Left lung (tissue), 10 donors: ENCODE results near the gene ETV3L. TPM values are rescaled to one million over a fixed set of nuclear protein-coding genes. Genes with fewer than 3 reads are reported as not detected.

Experiments
- ATAC-seq: fragments of 200-7000 bp; cut with Tn5 transposase; one replicate; pipeline ENCODE4 v1.9.1; 2020; ENCODE audit warnings: moderate library complexity
- DNase-seq, 4 donors: peaks; one replicate each; pipeline ENCODE4 v3.0.0-alpha.2; 2013 to 2020
- H3K27ac ChIP-seq, 2 donors: fragments of 200-600 bp; sonication (generic) in 1 of 2; one replicate each; pipeline versions ENCODE4 v1.5.0 to v1.8.0; 2020 to 2021
- H3K27me3 ChIP-seq, 2 donors: fragments of 200-600 bp; sonication (generic) in 1 of 2; one replicate each; pipeline versions ENCODE4 v1.5.0 to v1.8.0; 2020 to 2021
- H3K36me3 ChIP-seq, 2 donors: fragments of 200-600 bp; sonication (generic) in 1 of 2; one replicate each; pipeline versions ENCODE4 v1.5.0 to v1.8.0; 2020 to 2021
- H3K4me1 ChIP-seq, 2 donors: fragments of 200-600 bp; one replicate each; pipeline ENCODE4 v1.8.0; 2021
- H3K4me3 ChIP-seq, 2 donors: fragments of 200-600 bp; sonication (generic) in 1 of 2; one replicate each; pipeline versions ENCODE4 v1.5.0 to v1.8.0; 2020 to 2021; ENCODE audit warnings: mild to moderate bottlenecking in 1 of 2
- H3K9me3 ChIP-seq, 2 donors: fragments of 200-600 bp; sonication (generic) in 1 of 2; one replicate each; pipeline versions ENCODE4 v1.5.0 to v1.8.0; 2020 to 2021
- intact Hi-C, 2 donors: fragments of 100-400 bp; cut with DNase I; formaldehyde crosslinking; loops; one replicate each; pipeline versions ENCODE4 v1.11.2 to v1.14.2; 2022
- polyA plus RNA-seq, 6 donors: library from polyadenylated mRNA; unstranded; fragments of 120-200 nt; gene quantifications; one replicate each; pipeline ENCODE4 v1.2.1, GENCODE V29; 2013; ENCODE audit not compliant: insufficient read length in 6 of 6
- total RNA-seq, 2 donors: library from RNA; stranded (reverse); fragmentation: NEBNext Ultra II Directional; extraction: Animal tissue kit (Norgen Biotek cat#: 25700); gene quantifications; one replicate each; pipeline ENCODE4 v1.2.1, GENCODE V29; 2021
- TF ChIP-seq, protein P1 (sequence below), 2 donors: fragments of 200-600 bp; sonication (generic) in 1 of 2; IDR thresholded peaks; one replicate each; pipeline versions ENCODE4 v1.5.0 to v1.8.0; 2021; ENCODE audit warnings: antibody characterized with exemption in 2 of 2
- donor health status: DM: no; HTN: yes; CAD: no.
- donor health status: DM: no; HTN: no; CAD: no.

Gene ETV3L
- total and polyA plus RNA-seq, 8 donors = not detected

- intact Hi-C loops = no loop called here
These were observed 33.1 kb upstream of the ETV3L start for GRCh38 chr1:157132616-157133167.

GRCh38 chr1:157132111-157132510, 32.5 kb upstream of the ETV3L start:
- TF ChIP-seq, protein P1, sequence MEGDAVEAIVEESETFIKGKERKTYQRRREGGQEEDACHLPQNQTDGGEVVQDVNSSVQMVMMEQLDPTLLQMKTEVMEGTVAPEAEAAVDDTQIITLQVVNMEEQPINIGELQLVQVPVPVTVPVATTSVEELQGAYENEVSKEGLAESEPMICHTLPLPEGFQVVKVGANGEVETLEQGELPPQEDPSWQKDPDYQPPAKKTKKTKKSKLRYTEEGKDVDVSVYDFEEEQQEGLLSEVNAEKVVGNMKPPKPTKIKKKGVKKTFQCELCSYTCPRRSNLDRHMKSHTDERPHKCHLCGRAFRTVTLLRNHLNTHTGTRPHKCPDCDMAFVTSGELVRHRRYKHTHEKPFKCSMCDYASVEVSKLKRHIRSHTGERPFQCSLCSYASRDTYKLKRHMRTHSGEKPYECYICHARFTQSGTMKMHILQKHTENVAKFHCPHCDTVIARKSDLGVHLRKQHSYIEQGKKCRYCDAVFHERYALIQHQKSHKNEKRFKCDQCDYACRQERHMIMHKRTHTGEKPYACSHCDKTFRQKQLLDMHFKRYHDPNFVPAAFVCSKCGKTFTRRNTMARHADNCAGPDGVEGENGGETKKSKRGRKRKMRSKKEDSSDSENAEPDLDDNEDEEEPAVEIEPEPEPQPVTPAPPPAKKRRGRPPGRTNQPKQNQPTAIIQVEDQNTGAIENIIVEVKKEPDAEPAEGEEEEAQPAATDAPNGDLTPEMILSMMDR (IDR thresholded peaks at IDR 0.05) = no peak
- intact Hi-C loops = no loop called here
- H3K27me3 ChIP-seq = no peaks in the 10 kb centered on the region
- ATAC-seq = no peak
- H3K36me3 ChIP-seq = peaks cover 0 to 91% of the 10 kb centered on the region in 2 donors
- no peak for DNase-seq
- peaks cover 11 to 31% of the 10 kb centered on the region in 2 donors for H3K4me1 ChIP-seq
- H3K27ac ChIP-seq = no peak overlapping the region
- H3K4me3 ChIP-seq = no peak overlapping the region
- H3K9me3 ChIP-seq = no peaks in the 10 kb centered on the region

More at GRCh38 chr1:157132616-157133167, 33.1 kb upstream of the ETV3L start:
- peaks cover 0 to 85% of the 10 kb centered on the region in 2 donors for H3K36me3 ChIP-seq
- TF ChIP-seq, protein P1 (IDR thresholded peaks at IDR 0.05) = no peak
- no peaks in the 10 kb centered on the region for H3K27me3 ChIP-seq
- no peak overlapping the region for H3K27ac ChIP-seq
- no peak for DNase-seq
- peaks cover 12 to 33% of the 10 kb centered on the region in 2 donors for H3K4me1 ChIP-seq
- no peak for ATAC-seq
- H3K9me3 ChIP-seq = no peaks in the 10 kb centered on the region
- H3K4me3 ChIP-seq = no peak overlapping the region

- Histone ChIP-seq H3K27me3 (no peaks in the 10 kb centered on the region), H3K4me3 (no peak overlapping the region), H3K27ac (no peak overlapping the region), H3K4me1 (peaks cover 3 to 23% of the 10 kb centered on the region in 2 donors), H3K36me3 (peaks cover 0 to 99% of the 10 kb centered on the region in 2 donors), H3K9me3 (no peaks in the 10 kb centered on the region)
- DNase-seq (no peak), ATAC-seq (no peak)
- TF ChIP-seq, protein P1 (IDR thresholded peaks at IDR 0.05) = no peak
- intact Hi-C loops = no loop called here
These were observed 31.7 kb upstream of the ETV3L start for GRCh38 chr1:157131281-157131680.

- TF ChIP-seq, protein P1 (IDR thresholded peaks at IDR 0.05) = no peak
- ATAC-seq = no peak
- intact Hi-C loops = no loop called here
These were observed 25.2 kb upstream of the ETV3L start for GRCh38 chr1:157124855-157125254.

GRCh38 chr1:157119448-157119847, 19.8 kb upstream of the ETV3L start:
- H3K4me1 ChIP-seq = peaks cover 0 to 4% of the 10 kb centered on the region in 2 donors
- no peak overlapping the region for H3K4me3 ChIP-seq
- H3K9me3 ChIP-seq = no peaks in the 10 kb centered on the region
- TF ChIP-seq, protein P1 (IDR thresholded peaks at IDR 0.05) = no peak
- ATAC-seq = no peak
- H3K36me3 ChIP-seq = peaks cover 0 to 29% of the 10 kb centered on the region in 2 donors
- no peak for DNase-seq
- intact Hi-C loops = no loop called here
- no peaks in the 10 kb centered on the region for H3K27me3 ChIP-seq
- no peak overlapping the region for H3K27ac ChIP-seq

More at GRCh38 chr1:157124855-157125254, 25.2 kb upstream of the ETV3L start:
- no peak for DNase-seq
- no peaks in the 10 kb centered on the region for H3K9me3 ChIP-seq
- H3K27ac ChIP-seq = no peak overlapping the region
- no peaks in the 10 kb centered on the region for H3K27me3 ChIP-seq
- no peak overlapping the region for H3K4me3 ChIP-seq
- H3K4me1 ChIP-seq = peaks cover 0 to 4% of the 10 kb centered on the region in 2 donors
- H3K36me3 ChIP-seq = peaks cover 0 to 83% of the 10 kb centered on the region in 2 donors
